HTERT RPE-1 (cell line): Measurements from ENCODE around the gene HOXD4.

ENCODE experiments used
- in situ Hi-C: fragments of 300-500 bp; cut with MboI; formaldehyde crosslinking; loops from 4 replicates; pipeline ENCODE4 v1.14.3; 2020; ENCODE audit warnings: low sequenced_read_pairs

HOXD4 gene

GRCh38 chr2:176138923-176139660 lies 12.3 kb upstream of the HOXD4 start:
- in situ Hi-C loops: loop anchor here (25.0 kb wide), 1 partner anchor 498 kb away; no protein-coding TSS in a partner anchor

- in situ Hi-C loops: loop anchor here (25.0 kb wide), 1 partner anchor 497 kb away; no protein-coding TSS in a partner anchor
Observed at GRCh38 chr2:176139661-176140512, 11.5 kb upstream of the HOXD4 start.

- in situ Hi-C loops: loop anchor here (25.0 kb wide), 1 partner anchor 497 kb away; no protein-coding TSS in a partner anchor
Observed at GRCh38 chr2:176140513-176141317, 10.6 kb upstream of the HOXD4 start.

- in situ Hi-C loops: loop anchor here (25.0 kb wide), 1 partner anchor 495 kb away; no protein-coding TSS in a partner anchor
Observed at GRCh38 chr2:176142281-176142680, 9.1 kb upstream of the HOXD4 start.

- in situ Hi-C loops: loop anchor here (25.0 kb wide), 1 partner anchor 492 kb away; no protein-coding TSS in a partner anchor
Observed at GRCh38 chr2:176145085-176145969, 6.0 kb upstream of the HOXD4 start.

- in situ Hi-C loops: loop anchor here (25.0 kb wide), 1 partner anchor 491 kb away; no protein-coding TSS in a partner anchor
Observed at GRCh38 chr2:176146101-176146500, 5.2 kb upstream of the HOXD4 start.

- in situ Hi-C loops: loop anchor here (25.0 kb wide), 1 partner anchor 491 kb away; no protein-coding TSS in a partner anchor
Observed at GRCh38 chr2:176146645-176147044, 4.7 kb upstream of the HOXD4 start.

- in situ Hi-C loops: loop anchor here (25.0 kb wide), 1 partner anchor 490 kb away; no protein-coding TSS in a partner anchor
Observed at GRCh38 chr2:176147210-176147799, 4.0 kb upstream of the HOXD4 start.

GRCh38 chr2:176147800-176148496 lies 3.4 kb upstream of the HOXD4 start:
- in situ Hi-C loops: loop anchor here (25.0 kb wide), 1 partner anchor 489 kb away; no protein-coding TSS in a partner anchor

- in situ Hi-C loops: loop anchor here (25.0 kb wide), 1 partner anchor 488 kb away; no protein-coding TSS in a partner anchor
Observed at GRCh38 chr2:176148751-176149421, 2.5 kb upstream of the HOXD4 start.

- in situ Hi-C loops: loop anchor here (25.0 kb wide), 1 partner anchor 488 kb away; no protein-coding TSS in a partner anchor
Observed at GRCh38 chr2:176149481-176149938, 1.8 kb upstream of the HOXD4 start.

- in situ Hi-C loops: loop anchor here (25.0 kb wide), 1 partner anchor 487 kb away; no protein-coding TSS in a partner anchor
Observed at GRCh38 chr2:176149939-176150583, 1.3 kb upstream of the HOXD4 start.

- in situ Hi-C loops: no loop called here
Observed at GRCh38 chr2:176150584-176151441, 537 bp upstream of the HOXD4 start.

- in situ Hi-C loops: no loop called here
Observed at GRCh38 chr2:176152350-176153181, 1.2 kb downstream of the HOXD4 start.

GRCh38 chr2:176154576-176155252 lies 3.4 kb downstream of the HOXD4 start:
- in situ Hi-C loops: no loop called here
